NCI-H510A (cell line): ENCODE data around the gene TBRG4.

ENCODE experiments used
- DNase-seq: peaks from one replicate; lab custom pipeline; 2025; lab: John Stamatoyannopoulos, UW

Gene TBRG4

GRCh38 chr7:45088821-45089340 lies 22.6 kb downstream of the TBRG4 start, which contains the start of gene NACAD:
Gene NACAD (minus strand): TSS chr7:45088969. CDS start chr7:45088894, 75 bp downstream.
- no peak for DNase-seq

DNA sequence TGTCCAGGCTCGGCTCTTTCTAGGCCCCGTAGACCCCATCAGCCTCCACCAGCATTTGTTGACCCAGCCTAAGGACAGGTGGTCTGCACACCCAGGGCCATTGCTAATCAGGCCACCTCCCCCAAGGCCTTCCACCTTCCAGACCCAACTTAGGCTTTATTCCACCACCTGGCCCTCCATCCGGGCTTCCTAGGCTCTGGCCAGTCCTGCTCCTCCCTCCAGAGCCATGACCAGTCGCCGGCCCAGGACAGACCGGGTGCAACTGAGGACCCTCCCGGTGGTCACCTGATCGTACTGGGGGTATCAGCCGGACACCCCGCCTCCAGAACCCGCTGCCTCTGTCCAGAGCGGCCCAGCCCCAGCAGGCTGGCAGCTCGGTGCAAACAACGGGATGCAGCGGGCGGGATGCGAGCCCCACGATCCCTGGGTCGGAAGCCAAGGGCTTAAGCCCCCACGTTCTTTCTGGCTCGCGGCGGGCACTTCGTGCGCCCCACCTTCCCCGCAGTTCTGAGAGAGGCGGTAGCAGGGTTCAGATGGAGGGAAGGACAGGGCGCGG lies 23.3 kb downstream of the TBRG4 start:
- no peak for DNase-seq

DNA sequence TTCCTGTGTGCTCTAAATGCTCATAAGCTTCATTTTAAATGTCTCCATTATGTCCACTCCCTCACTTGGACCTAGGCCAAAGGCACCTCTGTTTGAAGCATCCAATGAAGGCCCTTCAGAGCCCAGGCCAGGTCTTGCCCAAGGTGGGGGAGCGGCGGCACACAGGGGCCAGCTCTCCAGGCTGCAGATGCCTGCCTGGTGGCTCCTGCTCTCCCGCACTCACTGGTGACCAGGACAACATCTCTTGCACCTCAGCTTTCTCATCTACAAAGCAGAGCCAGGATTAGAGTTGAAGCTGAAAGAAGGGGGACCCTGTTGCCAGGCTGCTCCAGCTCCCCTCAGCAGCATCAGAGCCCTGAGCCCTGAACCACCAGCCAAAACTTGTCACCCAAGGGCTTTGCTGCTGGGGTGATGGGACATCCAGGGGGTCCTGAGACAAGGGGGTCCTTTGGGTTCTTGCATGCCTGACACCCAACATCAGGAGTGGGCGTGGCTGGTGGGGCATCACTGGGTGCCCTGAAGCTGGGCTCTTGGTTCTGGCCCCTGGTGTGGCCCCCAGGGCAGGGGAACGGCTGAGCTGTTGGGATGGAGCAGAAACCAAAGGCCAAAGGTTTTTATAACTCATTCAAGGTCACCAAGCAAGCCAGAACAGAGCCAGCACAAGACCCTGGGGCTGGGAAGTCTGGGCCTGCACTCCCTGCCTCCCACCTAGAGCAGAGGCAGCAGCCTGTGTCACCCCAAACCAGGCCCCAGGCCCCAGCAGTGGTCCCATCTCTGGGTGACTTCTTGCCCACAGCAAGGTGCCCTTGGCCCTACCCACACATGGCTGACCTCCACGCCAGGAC lies 24.0 kb downstream of the TBRG4 start:
- DNase-seq = no peak

DNA sequence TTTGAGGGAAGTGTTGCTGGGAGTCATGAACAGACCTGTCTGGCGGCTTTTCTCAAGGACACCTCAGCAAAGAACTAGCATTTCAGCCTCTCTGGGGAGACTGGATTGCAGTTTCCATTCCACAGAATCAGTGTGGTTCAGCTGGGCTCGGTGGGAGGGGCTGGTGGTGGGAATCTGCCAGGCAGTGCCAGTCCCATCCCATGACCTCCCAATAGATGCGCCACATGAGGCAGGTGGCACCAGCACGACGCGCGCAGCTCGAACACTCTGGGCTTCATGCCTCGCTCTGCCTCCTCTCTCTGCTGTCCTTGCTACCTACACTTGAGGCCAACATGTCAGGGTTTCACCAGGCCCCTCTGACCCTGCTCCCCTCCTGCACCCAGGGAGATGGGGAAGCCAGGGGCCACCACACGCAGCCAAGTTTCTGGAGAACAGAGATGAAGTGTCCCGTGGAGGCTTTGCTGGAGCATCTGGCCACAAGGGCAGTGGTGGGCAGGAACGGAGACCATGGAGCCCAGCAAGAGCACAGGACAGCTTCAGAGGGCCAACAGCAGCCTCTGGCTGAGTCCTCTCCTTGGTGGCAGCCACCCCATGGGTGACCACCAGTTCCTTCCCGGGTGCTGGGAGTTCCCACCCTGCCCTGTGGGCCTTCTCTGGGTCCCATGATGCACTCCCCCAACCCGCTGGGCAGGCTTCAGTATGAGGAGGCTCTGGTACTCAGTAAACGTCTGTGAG lies 25.0 kb downstream of the TBRG4 start:
- DNase-seq = peak; percentile 24

- DNase-seq = no peak
Observed at GRCh38 chr7:45085619-45086200, 25.8 kb downstream of the TBRG4 start.

DNA sequence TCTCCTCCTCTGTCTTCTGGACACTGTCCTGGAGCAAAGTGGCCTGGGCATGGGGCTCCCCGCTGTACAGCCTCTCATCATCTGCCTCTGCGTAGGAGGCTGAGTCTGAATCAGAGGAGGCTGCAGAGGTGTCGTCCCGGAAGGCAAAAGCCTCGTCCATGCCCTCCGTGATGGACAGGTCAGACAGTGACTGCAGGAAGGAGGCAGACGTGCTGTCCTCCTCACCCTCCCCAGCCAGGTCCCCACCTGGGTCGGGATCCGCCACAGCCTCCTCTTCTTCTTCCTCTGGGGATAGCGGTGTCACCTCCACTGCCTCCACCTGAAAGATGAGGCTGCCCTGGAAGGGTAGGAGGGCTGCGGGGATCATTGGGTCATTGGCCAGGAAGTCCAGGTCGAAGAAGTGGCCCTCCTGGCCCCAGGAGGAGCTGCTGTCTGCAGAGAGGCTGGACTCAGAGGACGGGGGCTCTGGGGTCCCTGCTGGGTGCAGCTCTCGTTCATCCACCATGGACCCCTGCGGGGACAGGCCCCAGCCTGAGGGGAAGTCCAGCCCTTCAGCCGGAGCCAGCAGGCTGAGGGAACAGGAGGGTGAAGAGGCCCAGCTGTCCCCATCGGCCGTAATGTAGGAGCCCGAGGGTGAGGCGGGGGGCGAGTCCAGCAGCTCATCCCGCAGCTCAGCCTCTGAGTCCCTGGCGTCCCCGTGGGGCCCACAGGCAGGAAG lies 26.4 kb downstream of the TBRG4 start:
- no peak for DNase-seq

- DNase-seq = no peak
Observed at GRCh38 chr7:45084336-45084735, 27.2 kb downstream of the TBRG4 start.

DNA sequence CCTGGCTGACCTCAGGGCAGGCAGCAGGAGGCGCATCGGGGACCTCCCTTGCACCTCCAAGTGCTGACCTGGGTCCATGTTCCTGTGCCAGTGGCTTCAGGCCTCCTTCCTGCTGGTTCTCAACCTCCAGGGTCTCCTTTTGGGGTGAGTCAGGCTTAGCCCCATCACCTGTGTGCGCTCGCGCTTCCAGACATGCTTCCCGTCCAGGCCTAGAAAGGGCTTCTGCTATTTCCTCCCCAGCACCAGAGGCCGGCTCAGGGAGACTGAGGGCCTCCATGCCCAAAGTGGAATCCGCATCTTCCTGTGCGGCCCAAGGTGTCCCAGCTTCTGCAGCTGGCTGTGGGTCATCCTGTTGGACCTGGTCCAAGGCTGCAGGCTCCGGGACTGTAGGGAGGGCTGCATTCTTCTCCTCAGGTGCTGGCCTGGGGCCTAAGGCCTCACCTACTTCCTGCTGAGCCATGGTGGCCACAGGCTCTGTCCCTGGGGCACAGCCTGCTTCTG lies 28.6 kb downstream of the TBRG4 start:
- DNase-seq = no peak

DNA sequence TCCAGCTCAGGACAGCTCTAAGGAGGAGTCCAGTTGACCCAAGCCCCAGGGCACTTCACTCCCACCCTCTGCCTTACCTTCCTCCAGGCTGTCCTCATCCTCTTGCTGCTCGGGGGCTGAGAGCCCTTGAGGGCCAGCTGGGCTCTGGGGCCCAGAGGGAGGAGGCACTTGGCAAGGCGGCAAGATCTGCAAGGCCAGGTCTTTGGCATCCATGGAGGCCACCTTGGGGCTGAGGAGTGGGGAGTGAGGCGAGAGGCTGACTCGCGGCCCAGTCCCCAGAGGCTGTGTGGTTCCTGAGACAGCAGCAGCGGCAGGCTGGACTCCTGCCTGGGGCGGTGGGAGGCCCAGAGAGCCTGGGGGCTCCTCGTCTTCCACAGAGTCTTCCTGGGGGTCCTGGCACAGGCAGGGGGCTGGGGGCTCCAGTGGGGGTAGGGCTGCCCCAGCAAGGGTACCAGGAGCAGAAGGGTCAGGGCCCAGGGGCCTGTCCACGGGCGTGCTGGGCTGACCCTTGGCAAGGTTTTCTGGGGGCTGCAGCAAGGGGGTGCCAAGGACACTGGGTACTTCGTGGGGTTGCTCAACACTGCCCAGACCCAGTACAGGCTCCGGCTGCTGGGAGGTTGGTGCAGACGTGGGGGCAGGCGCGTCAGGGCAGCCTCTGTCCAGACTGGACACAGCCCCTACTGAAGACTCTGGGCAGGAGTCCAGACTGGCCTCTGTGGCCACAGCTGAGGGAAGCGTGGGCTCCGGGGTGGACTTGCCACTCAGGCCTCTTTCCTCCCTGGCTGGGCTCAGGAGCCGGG lies 29.3 kb downstream of the TBRG4 start:
- no peak for DNase-seq

DNA sequence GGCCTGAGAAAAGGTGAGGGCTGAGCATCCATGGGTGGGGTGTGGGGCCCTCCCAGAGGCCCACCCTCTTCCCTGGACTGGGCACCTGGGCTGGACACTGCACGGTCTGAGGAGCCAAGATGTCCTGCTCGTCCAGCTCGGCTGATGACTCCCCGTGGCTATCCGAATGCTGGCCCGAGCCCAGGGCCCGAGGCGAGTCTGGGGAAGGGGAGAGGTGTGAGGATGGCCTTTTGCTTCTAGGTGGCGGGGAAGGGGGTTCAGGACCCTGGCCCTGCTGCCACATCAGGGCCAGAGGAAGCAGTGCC lies 29.9 kb downstream of the TBRG4 start:
- no peak for DNase-seq

GRCh38 chr7:45080958-45081669 lies 30.4 kb downstream of the TBRG4 start:
- DNase-seq = no peak

- no peak for DNase-seq
Observed at GRCh38 chr7:45080265-45080957, 31.1 kb downstream of the TBRG4 start.

GRCh38 chr7:45078125-45078681 lies 33.3 kb downstream of the TBRG4 start:
- DNase-seq = no peak

DNA sequence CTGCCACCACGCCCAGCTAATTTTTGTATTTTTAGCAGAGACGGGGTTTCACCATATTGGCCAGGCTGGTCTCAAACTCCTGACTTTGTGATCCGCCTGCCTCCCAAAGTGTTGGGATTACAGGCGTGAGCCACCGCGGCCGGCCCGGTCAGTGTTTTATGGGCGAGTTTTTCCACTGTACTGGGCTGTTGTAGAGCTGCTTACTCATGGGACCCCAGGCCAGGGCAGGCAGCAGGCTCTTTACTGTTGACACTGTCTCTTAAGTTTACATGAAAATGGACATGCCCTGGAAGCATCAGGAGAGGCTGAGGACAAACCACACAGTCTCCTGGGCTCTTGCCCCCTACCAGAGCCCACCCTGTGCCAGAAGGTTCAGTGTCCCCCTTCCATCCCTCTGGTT lies 33.9 kb downstream of the TBRG4 start:
- DNase-seq = no peak

DNA sequence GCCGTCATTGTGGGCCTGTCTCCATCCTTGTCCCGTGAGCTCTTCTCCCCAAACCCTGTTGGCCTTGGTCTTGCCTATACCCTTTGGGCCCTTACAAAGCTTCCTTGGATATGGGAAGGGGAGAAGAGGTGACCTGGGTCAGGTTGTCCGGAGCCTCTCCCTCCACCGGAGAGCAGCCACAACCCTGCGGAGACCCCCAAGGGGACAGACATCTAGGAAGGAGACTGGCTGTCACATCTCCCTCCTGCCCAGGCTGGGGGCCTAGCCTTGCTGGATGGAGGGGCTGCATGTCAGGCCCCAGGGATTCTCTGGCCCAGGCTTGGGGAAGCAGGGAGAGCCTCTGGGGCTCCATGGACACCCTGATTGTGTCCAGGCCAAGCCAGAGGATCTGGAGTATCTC lies 34.6 kb downstream of the TBRG4 start:
- no peak for DNase-seq

GRCh38 chr7:45075871-45076796 lies 35.4 kb downstream of the TBRG4 start:
- no peak for DNase-seq

GRCh38 chr7:45075355-45075644 lies 36.2 kb downstream of the TBRG4 start:
- DNase-seq = no peak
